ENCODE measurements around the gene IFITM1. TPM values are rescaled to one million over a fixed set of nuclear protein-coding genes. Genes with fewer than 3 reads are reported as not detected.

IFITM1 gene
- polyA plus RNA-seq, 1 donor: 137 TPM

DNA sequence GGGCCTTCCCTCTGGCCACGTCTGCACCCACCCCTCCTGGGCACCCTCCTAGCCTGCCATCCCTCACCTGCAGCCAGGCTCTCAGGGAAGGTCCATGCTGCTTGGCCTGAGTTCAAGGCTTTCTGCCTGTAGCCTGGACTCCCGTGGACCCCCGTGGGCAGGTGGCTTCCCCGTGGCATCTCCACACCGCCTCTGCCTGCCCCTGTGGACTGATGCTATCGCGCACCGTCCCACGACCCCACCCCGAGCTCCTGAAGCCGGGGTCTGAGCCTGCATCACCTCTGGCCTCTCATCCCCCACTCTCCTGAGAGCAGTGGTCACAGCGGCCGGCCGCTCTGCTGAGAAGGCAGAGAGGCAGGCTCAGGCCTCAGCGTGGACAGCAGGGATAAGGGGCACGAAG, 19.1 kb upstream of the IFITM1 start:
- peaks cover 17% of the 10 kb centered on the region for H3K4me1 ChIP-seq (ENCODE audit: control insufficient read depth, insufficient read depth, low read length)
- H3K9me3 ChIP-seq (ENCODE audit: control insufficient read depth, low read depth, low read length): peaks cover 4% of the 10 kb centered on the region
- no peak overlapping the region for H3K4me3 ChIP-seq (ENCODE audit: low read length)
- no CpG with 5 or more reads among the region's 16 CpGs for WGBS (ENCODE audit: insufficient coverage, low lambda C conversion rate)
- H3K27me3 ChIP-seq (ENCODE audit: control insufficient read depth, insufficient read depth, low read length): peaks cover under 1% of the 10 kb centered on the region
- peaks cover 42% of the 10 kb centered on the region for H3K36me3 ChIP-seq (ENCODE audit: control insufficient read depth, insufficient read depth, low read length)
- no peak for DNase-seq
- no peak overlapping the region for H3K27ac ChIP-seq (ENCODE audit: low read length)

DNA sequence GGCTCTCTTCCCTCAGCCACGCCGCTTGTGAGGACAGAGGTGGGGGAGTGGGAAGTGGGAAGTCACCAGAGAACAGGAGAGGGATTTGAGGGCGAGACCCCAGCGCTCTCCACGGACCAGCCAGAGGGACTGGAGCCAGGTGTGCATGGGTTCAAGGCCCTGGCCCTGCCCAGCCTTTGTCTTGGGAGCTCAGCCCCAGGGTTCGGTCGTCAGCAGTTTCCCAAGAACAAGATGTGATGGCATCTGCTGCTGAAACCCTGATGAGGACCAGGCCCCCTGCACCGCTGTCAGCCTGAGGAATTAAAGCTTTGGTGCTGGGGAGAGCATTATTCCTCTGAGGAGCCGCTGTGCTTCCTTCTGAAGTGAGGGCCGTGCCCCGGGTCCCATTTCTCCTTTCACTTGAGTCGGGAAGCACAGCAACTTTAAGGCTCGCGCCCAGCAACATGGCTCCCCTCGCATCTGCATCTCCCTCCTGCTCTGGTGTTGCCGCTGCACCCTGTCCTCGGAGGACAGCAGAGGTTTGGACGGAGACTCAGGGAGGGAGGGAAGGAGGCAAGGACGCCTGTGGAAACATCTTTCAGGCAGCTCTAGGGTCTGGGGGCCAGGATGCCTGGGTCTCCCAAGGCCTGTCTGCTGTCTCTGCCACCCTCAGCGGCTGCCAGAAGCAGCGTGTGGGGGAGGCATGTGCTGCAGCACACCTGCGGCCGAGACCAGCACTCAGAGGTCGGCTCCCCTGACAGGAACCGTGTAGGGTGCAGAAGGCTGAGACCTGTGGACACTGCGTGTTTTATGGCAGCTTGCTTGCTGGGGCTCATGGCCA, 18.3 kb upstream of the IFITM1 start:
- no peak for DNase-seq
- Histone ChIP-seq H3K36me3 (ENCODE audit: control insufficient read depth, insufficient read depth, low read length) (peaks cover 42% of the 10 kb centered on the region), H3K9me3 (ENCODE audit: control insufficient read depth, low read depth, low read length) (peaks cover 4% of the 10 kb centered on the region), H3K4me3 (ENCODE audit: low read length) (no peak overlapping the region), H3K4me1 (ENCODE audit: control insufficient read depth, insufficient read depth, low read length) (peaks cover 17% of the 10 kb centered on the region), H3K27me3 (ENCODE audit: control insufficient read depth, insufficient read depth, low read length) (peaks cover 9% of the 10 kb centered on the region), H3K27ac (ENCODE audit: low read length) (no peak overlapping the region)
- no CpG with 5 or more reads among the region's 26 CpGs for WGBS (ENCODE audit: insufficient coverage, low lambda C conversion rate)

DNA sequence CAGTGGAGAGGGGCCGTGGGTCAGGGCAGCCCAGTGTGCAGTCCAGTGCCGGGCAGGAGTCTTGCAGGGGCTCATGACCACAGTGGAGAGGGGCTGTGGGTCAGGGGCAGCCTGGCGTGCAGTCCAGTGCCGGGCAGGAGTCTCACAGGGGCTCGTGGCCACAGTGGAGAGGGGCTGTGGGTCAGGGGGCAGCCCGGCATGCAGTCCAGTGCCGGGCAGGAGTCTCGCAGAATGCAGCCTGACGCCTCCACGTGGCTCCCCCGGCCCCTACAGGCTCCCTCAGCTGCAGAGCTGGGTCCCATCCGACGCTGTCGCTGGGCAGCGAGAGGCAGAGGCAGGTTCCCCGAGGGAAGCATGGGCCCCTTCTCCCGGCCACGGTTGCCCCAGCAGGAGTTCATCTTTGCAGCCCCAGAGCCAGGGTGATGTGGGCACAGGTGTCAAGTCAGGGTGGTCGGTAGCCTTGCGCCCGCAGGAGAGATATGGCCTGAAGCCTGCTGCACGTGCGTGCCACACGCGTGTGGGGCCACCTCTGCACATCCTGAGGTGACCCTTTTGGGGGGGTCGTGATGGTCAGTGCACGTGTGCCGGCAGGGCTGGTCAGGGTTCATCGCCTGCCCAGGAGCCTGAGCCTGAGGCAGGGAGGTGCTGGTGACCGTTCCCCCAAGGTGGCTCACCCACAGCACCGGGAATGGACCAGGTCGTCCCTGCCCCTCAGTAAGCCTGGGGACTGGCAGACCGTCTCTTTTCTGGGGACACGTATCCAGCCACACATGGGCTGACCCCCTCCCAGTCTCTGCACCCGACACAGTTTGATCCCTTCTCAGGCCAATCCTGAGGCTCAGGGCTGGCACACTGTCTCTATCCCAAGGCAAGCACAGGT, 17.4 kb upstream of the IFITM1 start:
- 60% methylated on average over 1 of the region's 35 CpGs for WGBS (ENCODE audit: insufficient coverage, low lambda C conversion rate)
- Histone ChIP-seq H3K36me3 (ENCODE audit: control insufficient read depth, insufficient read depth, low read length) (peaks cover 34% of the 10 kb centered on the region), H3K4me3 (ENCODE audit: low read length) (no peak overlapping the region), H3K27ac (ENCODE audit: low read length) (no peak overlapping the region), H3K9me3 (ENCODE audit: control insufficient read depth, low read depth, low read length) (peaks cover 4% of the 10 kb centered on the region), H3K4me1 (ENCODE audit: control insufficient read depth, insufficient read depth, low read length) (peaks cover 21% of the 10 kb centered on the region), H3K27me3 (ENCODE audit: control insufficient read depth, insufficient read depth, low read length) (peaks cover 9% of the 10 kb centered on the region)
- DNase-seq: no peak

DNA sequence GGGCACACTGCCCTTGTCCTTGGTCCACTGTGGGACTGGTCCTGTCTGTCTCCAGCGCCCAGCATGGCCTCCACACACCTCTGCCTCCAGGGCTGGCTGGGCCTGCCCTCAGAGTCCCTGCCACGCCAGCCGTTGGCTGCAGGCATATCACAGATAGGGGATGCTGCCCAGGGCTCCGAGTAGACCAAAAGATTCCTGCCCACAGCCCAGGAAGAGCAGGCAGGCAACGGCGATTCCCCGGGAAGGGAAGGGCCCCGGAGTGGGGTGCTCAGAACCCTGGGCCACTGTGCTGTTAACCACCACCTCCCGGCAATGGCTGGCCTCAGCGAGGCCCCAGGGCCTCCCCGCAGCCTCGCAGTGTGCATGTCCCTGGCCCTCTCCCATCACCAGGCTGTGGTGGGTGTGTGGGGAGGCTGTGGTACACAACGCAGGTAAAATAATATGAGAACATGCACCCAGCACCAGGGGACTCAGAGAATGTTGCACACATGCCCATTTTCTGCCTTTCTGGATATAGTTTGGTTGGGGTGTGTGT, 16.7 kb upstream of the IFITM1 start:
- H3K27me3 ChIP-seq (ENCODE audit: control insufficient read depth, insufficient read depth, low read length): peaks cover 9% of the 10 kb centered on the region
- H3K27ac ChIP-seq (ENCODE audit: low read length): no peak overlapping the region
- DNase-seq: no peak
- H3K9me3 ChIP-seq (ENCODE audit: control insufficient read depth, low read depth, low read length): peaks cover 4% of the 10 kb centered on the region
- peaks cover 31% of the 10 kb centered on the region for H3K36me3 ChIP-seq (ENCODE audit: control insufficient read depth, insufficient read depth, low read length)
- no peak overlapping the region for H3K4me3 ChIP-seq (ENCODE audit: low read length)
- H3K4me1 ChIP-seq (ENCODE audit: control insufficient read depth, insufficient read depth, low read length): peaks cover 21% of the 10 kb centered on the region
- WGBS (ENCODE audit: insufficient coverage, low lambda C conversion rate): no CpG with 5 or more reads among the region's 13 CpGs

DNA sequence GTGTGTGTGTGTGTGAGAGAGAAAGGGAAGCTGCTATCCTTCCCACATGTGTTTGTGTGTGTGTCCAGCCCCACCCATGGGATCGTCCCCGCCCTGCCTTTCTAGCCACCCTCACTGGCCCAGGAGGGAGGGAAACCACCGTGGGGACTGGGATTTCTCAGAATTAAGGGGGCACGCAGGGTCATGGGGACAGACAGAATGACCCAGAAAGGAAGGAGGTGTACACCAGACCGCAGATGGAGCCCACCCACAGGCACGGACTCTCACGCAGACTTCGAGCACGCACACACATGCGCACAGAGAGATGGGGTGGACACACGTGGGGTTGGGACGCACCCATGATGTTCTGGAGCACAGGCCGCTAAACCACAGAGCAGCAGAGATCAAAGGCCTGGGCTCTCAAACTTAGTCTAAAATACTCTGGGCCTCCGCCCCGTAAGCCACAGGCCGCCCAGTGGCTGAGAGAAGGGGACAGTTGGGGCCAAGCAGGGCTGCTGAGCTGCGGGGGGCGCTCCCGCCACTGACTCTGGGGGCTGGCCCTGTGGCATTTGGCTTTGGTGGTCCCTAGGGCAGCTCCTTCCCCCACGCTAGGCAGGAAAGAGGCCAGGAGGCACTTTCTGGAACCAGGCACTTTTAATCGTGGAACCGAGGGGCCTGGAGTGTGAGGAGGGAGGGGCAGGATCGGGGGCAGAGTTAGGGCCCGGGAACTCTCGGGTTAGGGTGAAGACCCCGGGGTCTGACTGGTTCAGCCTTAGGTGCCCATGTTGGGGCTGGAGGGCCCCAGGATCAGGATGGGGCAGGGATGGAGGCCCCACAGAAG, 16.0 kb upstream of the IFITM1 start:
- Histone ChIP-seq H3K36me3 (ENCODE audit: control insufficient read depth, insufficient read depth, low read length) (peaks cover 24% of the 10 kb centered on the region), H3K4me1 (ENCODE audit: control insufficient read depth, insufficient read depth, low read length) (peaks cover 21% of the 10 kb centered on the region), H3K27me3 (ENCODE audit: control insufficient read depth, insufficient read depth, low read length) (peaks cover 9% of the 10 kb centered on the region), H3K27ac (ENCODE audit: low read length) (no peak overlapping the region), H3K9me3 (ENCODE audit: control insufficient read depth, low read depth, low read length) (peaks cover 4% of the 10 kb centered on the region), H3K4me3 (ENCODE audit: low read length) (no peak overlapping the region)
- DNase-seq: no peak
- WGBS (ENCODE audit: insufficient coverage, low lambda C conversion rate): no CpG with 5 or more reads among the region's 26 CpGs

DNA sequence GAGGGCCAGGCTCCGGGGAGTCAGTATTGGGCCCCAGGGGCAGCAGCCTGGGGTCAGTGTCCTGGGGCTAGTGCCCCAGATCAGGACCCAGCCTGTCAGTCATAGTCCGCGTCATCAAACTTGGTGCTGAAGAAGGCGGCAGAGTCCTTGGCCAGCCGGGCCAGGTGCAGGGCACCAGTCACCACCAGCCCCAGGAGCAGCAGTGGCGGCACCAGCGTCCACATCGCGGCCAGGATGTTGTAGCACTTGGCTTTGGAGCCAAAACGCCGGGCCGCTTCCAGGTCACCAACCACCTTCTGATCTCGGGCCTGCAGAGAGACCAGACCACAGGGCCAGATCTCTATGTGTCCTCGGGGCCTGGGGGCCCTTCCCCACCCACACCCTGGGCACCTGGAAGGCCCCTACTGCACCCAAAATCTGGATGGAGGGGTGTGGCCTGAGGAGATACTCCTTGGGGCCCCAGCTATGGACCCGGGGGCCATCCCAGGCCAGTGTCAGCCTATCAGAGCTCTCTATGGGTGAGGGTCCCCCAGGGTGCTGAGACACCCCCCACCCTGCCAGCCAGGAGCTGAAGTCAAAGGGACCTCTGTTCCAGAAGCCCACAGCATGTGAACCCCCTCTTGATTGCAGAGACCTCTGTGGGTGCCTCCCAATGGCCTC, 15.3 kb upstream of the IFITM1 start:
- Histone ChIP-seq H3K27ac (ENCODE audit: low read length) (no peak overlapping the region), H3K4me3 (ENCODE audit: low read length) (no peak overlapping the region), H3K27me3 (ENCODE audit: control insufficient read depth, insufficient read depth, low read length) (peaks cover 9% of the 10 kb centered on the region), H3K4me1 (ENCODE audit: control insufficient read depth, insufficient read depth, low read length) (peaks cover 21% of the 10 kb centered on the region), H3K36me3 (ENCODE audit: control insufficient read depth, insufficient read depth, low read length) (peaks cover 21% of the 10 kb centered on the region), H3K9me3 (ENCODE audit: control insufficient read depth, low read depth, low read length) (peaks cover 4% of the 10 kb centered on the region)
- no peak for DNase-seq
- no CpG with 5 or more reads among the region's 15 CpGs for WGBS (ENCODE audit: insufficient coverage, low lambda C conversion rate)

DNA sequence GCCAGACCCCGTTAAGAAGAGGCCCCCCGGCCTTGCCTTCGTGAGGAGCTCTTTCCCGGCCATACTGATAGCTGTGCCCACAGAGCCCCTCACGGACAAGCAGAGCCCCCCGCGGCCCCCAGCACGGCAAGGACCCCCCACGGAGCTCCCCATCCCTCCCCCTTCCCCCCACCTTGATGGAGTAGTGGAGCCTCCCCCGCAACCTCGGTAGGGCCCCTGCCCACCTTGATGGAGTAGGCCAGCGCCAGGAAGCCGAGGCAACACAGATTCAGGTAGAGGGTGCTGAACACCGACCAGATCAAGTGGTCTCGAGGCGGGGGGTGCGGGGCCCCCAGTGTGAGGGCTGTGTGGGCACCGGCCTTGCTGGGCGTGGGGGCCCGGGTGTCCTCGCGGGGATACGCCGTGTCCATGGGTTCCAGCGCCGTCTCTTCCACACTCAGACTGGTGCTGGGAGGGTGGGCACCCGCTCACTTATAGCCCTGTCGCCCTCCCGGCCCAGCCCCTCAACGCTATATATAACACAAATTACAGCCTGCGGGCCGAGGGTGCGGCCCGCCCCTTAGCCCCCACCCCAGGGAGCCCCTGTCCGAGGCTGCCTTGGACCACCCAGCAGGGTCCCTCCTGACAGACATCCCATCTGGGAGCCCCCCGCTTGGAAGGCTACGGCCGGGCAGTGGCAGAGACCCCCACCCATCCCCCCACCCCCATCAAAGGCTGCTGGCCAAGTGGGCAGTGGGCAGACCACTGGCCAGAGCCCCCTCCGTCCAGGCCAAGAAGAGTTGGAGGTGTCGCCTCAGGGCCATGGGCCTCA, 14.6 kb upstream of the IFITM1 start, which contains the start of gene IFITM5:
Gene IFITM5, minus strand, starts transcription at position 446 of the 811 bp plus-strand sequence. Its CDS starts 36 bp downstream, at position 410.
- WGBS (ENCODE audit: insufficient coverage, low lambda C conversion rate): no CpG with 5 or more reads among the region's 40 CpGs
- no peak for DNase-seq
- Histone ChIP-seq H3K27me3 (ENCODE audit: control insufficient read depth, insufficient read depth, low read length) (peaks cover 9% of the 10 kb centered on the region), H3K27ac (ENCODE audit: low read length) (no peak within 1 kb of the TSS), H3K4me3 (ENCODE audit: low read length) (no peak within 1 kb of the TSS), H3K36me3 (ENCODE audit: control insufficient read depth, insufficient read depth, low read length) (peaks cover 13% of the 10 kb centered on the region), H3K4me1 (ENCODE audit: control insufficient read depth, insufficient read depth, low read length) (peaks cover 21% of the 10 kb centered on the region), H3K9me3 (ENCODE audit: control insufficient read depth, low read depth, low read length) (peaks cover 7% of the 10 kb centered on the region)

DNA sequence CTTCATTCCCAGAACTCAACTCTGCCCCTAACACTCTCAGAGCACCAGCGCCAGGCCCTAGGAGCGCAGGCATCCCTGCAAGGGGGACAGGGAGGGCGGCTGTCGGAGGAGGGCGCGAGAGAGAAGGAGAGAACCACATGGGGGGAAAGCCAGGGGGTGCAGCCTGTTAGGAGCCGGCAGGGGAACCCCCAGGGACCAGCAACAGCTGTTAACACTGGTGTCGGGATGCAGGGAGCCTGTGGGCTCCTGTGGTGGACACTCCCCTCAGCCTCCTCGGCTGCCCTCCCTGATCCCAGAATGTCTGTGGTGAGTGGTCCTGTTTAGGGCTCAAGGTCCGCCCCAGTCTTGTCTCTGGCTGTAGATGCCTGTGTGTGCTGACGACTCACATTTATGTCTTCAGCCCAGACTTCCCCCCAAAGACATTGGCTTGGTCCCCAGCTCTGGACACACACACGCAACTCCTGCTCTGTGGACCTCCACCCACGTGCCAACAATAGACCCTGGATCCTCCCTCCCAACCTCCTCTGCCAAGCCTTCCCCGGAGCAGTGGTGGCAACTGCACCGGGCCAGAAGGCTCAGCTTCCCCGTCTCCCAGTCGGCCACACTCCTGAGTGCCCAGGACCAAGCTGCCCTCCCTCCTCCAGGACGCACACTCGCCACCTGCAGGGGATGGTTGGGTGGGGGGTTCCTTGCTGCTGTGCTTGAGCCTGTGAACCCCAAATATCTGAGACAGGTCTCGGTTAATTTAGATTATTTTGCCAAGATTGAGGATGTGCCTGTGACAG, 13.7 kb upstream of the IFITM1 start:
- WGBS (ENCODE audit: insufficient coverage, low lambda C conversion rate): no CpG with 5 or more reads among the region's 20 CpGs
- Histone ChIP-seq H3K36me3 (ENCODE audit: control insufficient read depth, insufficient read depth, low read length) (peaks cover 5% of the 10 kb centered on the region), H3K4me1 (ENCODE audit: control insufficient read depth, insufficient read depth, low read length) (peaks cover 23% of the 10 kb centered on the region), H3K27ac (ENCODE audit: low read length) (no peak overlapping the region), H3K4me3 (ENCODE audit: low read length) (no peak overlapping the region), H3K9me3 (ENCODE audit: control insufficient read depth, low read depth, low read length) (peaks cover 7% of the 10 kb centered on the region), H3K27me3 (ENCODE audit: control insufficient read depth, insufficient read depth, low read length) (peaks cover 9% of the 10 kb centered on the region)
- peak in 1 of 2 donors; percentile 28 for DNase-seq
